ENCODE measurements around the gene HPX.

HPX gene

DNA sequence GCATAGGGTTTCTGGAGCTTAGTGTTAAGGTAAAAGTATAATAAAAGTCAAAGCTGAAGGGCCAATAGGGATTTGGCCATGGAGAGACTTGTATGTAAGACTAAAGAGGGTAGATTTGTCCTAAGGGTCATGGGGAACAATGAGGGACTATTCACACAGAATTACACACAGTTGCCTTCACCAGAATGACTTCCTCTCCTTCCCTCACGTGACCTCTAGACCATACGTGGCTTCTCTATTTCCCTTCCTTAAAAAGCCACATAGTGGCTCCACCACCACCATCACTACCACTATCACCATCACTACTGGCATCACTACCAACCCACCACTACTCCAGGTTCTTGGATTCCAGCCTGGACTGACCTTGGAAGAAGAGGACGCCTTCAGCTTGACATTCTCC is 2.8 kb downstream of the HPX start:
- no peaks in the 10 kb centered on the region for H3K27me3 ChIP-seq (ENCODE audit: low read depth, low read length)
- no peaks in the 10 kb centered on the region for H3K36me3 ChIP-seq (ENCODE audit: control insufficient read depth in 1 of 2, insufficient read depth in 2 of 2, low read length in 2 of 2)
- H3K4me1 ChIP-seq (ENCODE audit: control insufficient read depth in 1 of 2, insufficient read depth in 2 of 2, low read length in 2 of 2) = no peaks in the 10 kb centered on the region
- no peaks in the 10 kb centered on the region for H3K9me3 ChIP-seq (ENCODE audit: control insufficient read depth in 1 of 2, low read length in 2 of 2)
- H3K4me3 ChIP-seq (ENCODE audit: low read depth in 1 of 2, low read length in 2 of 2) = no peak overlapping the region
- H3K27ac ChIP-seq (ENCODE audit: low read length) = no peak overlapping the region

- Histone ChIP-seq H3K27ac (ENCODE audit: low read length) (no peak overlapping the region), H3K36me3 (ENCODE audit: control insufficient read depth in 1 of 2, insufficient read depth in 2 of 2, low read length in 2 of 2) (no peaks in the 10 kb centered on the region), H3K4me3 (ENCODE audit: low read depth in 1 of 2, low read length in 2 of 2) (no peak overlapping the region), H3K4me1 (ENCODE audit: control insufficient read depth in 1 of 2, insufficient read depth in 2 of 2, low read length in 2 of 2) (no peaks in the 10 kb centered on the region), H3K27me3 (ENCODE audit: low read depth, low read length) (no peaks in the 10 kb centered on the region), H3K9me3 (ENCODE audit: control insufficient read depth in 1 of 2, low read length in 2 of 2) (no peaks in the 10 kb centered on the region)
Measured at GRCh38 chr11:6437423-6437822, 3.4 kb downstream of the HPX start.

DNA sequence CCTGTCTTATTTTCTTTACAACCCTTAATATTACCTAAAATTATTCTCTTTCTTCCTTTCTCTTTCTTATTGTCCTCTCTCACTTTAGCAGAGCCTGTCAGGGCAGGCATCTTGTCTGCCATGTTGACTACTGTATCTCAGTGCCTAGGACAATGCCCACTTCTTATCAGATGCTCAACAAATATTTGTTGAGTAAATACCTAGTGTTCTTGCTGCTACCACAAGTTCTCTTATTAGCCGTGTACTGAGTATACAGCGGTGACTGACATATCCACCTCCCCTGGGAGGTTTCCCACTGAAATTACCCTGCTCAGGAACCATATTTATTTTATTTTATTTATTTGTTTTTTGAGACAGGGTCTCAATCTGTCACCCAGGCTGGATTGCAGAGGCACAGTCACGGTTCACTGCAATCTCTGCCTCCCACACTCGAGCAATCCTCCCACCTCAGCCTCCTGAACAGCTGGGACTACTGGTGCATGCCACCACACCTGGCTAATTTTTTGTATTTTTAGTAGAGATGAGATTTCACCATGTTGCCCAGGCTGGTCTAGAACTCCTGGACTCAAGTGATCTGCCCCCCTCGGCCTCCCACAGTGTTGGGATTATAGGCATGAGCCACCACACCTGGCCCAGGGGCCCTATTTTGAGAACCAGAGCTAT is 6.7 kb downstream of the HPX start:
- Histone ChIP-seq H3K27ac (ENCODE audit: low read length) (no peak overlapping the region), H3K27me3 (ENCODE audit: low read depth, low read length) (no peaks in the 10 kb centered on the region), H3K9me3 (ENCODE audit: control insufficient read depth in 1 of 2, low read length in 2 of 2) (no peaks in the 10 kb centered on the region)

GRCh38 chr11:6431861-6432260 is 8.9 kb downstream of the HPX start:
- Histone ChIP-seq H3K4me1 (ENCODE audit: control insufficient read depth in 1 of 2, insufficient read depth in 2 of 2, low read length in 2 of 2) (no peaks in the 10 kb centered on the region), H3K36me3 (ENCODE audit: control insufficient read depth in 1 of 2, insufficient read depth in 2 of 2, low read length in 2 of 2) (no peaks in the 10 kb centered on the region), H3K27ac (ENCODE audit: low read length) (no peak overlapping the region), H3K27me3 (ENCODE audit: low read depth, low read length) (no peaks in the 10 kb centered on the region), H3K9me3 (ENCODE audit: control insufficient read depth in 1 of 2, low read length in 2 of 2) (no peaks in the 10 kb centered on the region), H3K4me3 (ENCODE audit: low read depth in 1 of 2, low read length in 2 of 2) (no peak overlapping the region)

More for the DNA sequence above, 6.7 kb downstream of the HPX start:
- H3K4me1 ChIP-seq (ENCODE audit: control insufficient read depth in 1 of 2, insufficient read depth in 2 of 2, low read length in 2 of 2) = no peaks in the 10 kb centered on the region
- H3K36me3 ChIP-seq (ENCODE audit: control insufficient read depth in 1 of 2, insufficient read depth in 2 of 2, low read length in 2 of 2) = no peaks in the 10 kb centered on the region
- no peak overlapping the region for H3K4me3 ChIP-seq (ENCODE audit: low read depth in 1 of 2, low read length in 2 of 2)

DNA sequence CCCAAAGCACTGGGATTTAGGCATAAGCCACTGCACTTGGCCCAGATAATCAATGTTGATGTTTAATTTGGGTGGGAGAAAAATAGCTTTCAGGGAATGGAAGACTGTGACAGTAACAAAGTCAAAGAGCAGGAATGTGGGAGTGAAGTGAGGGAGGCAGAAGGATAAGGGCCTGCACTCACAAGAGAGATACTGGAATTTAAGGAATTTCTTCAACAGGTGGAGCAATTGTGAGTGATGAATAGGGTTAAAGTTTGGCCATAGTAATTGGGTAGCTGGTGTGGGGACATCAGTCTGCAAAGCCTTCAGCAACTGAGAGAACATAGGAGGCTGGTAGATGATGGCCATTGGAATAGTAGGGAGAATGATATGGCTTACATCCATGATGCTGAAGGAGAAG is 13.3 kb downstream of the HPX start:
- Histone ChIP-seq H3K27me3 (ENCODE audit: low read depth, low read length) (no peaks in the 10 kb centered on the region), H3K9me3 (ENCODE audit: control insufficient read depth in 1 of 2, low read length in 2 of 2) (no peaks in the 10 kb centered on the region), H3K4me3 (ENCODE audit: low read depth in 1 of 2, low read length in 2 of 2) (no peak overlapping the region), H3K4me1 (ENCODE audit: control insufficient read depth in 1 of 2, insufficient read depth in 2 of 2, low read length in 2 of 2) (no peaks in the 10 kb centered on the region), H3K27ac (ENCODE audit: low read length) (no peak overlapping the region), H3K36me3 (ENCODE audit: control insufficient read depth in 1 of 2, insufficient read depth in 2 of 2, low read length in 2 of 2) (no peaks in the 10 kb centered on the region)

DNA sequence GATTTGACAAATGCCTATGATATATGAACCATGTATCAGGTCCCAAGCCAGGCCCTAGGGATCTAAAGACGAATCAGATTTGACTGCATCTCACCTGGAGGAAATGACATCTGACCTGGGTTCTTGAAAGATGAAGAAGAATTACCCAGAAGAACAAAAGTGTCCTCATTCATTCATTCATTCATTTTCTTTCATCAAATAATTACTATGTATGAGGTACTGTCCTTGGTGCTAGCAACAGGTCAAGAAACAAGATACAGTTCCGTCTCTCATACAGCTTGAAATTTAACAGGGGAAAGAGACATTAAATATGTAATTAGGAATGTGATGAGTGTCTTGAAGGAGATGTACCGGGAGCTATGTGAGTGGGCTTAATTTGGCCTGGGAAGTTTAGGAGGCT is 20.1 kb downstream of the HPX start:
- H3K27me3 ChIP-seq (ENCODE audit: low read depth, low read length) = no peaks in the 10 kb centered on the region
- no peak overlapping the region for H3K4me3 ChIP-seq (ENCODE audit: low read depth in 1 of 2, low read length in 2 of 2)
- peaks cover 10 to 23% of the 10 kb centered on the region in 2 donors for H3K4me1 ChIP-seq (ENCODE audit: control insufficient read depth in 1 of 2, insufficient read depth in 2 of 2, low read length in 2 of 2)
- no peaks in the 10 kb centered on the region for H3K9me3 ChIP-seq (ENCODE audit: control insufficient read depth in 1 of 2, low read length in 2 of 2)
- H3K27ac ChIP-seq (ENCODE audit: low read length) = no peak overlapping the region
- H3K36me3 ChIP-seq (ENCODE audit: control insufficient read depth in 1 of 2, insufficient read depth in 2 of 2, low read length in 2 of 2) = no peaks in the 10 kb centered on the region

GRCh38 chr11:6419009-6419631 is 21.7 kb downstream of the HPX start, which contains the start of gene APBB1:
Gene APBB1, minus strand, starts transcription at chr11:6419094. Its CDS starts 7,747 bp downstream, at chr11:6411347.
- Histone ChIP-seq H3K9me3 (ENCODE audit: control insufficient read depth in 1 of 2, low read length in 2 of 2) (no peaks in the 10 kb centered on the region), H3K4me1 (ENCODE audit: control insufficient read depth in 1 of 2, insufficient read depth in 2 of 2, low read length in 2 of 2) (peaks cover 10 to 25% of the 10 kb centered on the region in 2 donors)

GRCh38 chr11:6418557-6419008 is 22.2 kb downstream of the HPX start:
- Histone ChIP-seq H3K9me3 (ENCODE audit: control insufficient read depth in 1 of 2, low read length in 2 of 2) (no peaks in the 10 kb centered on the region), H3K4me1 (ENCODE audit: control insufficient read depth in 1 of 2, insufficient read depth in 2 of 2, low read length in 2 of 2) (peaks cover 10 to 25% of the 10 kb centered on the region in 2 donors), H3K27me3 (ENCODE audit: low read depth, low read length) (no peaks in the 10 kb centered on the region), H3K27ac (ENCODE audit: low read length) (peak overlapping the region; percentile 43), H3K36me3 (ENCODE audit: control insufficient read depth in 1 of 2, insufficient read depth in 2 of 2, low read length in 2 of 2) (no peaks in the 10 kb centered on the region), H3K4me3 (ENCODE audit: low read depth in 1 of 2, low read length in 2 of 2) (peak overlapping the region; percentile 83 to 85)

More at GRCh38 chr11:6419009-6419631, 21.7 kb downstream of the HPX start, which contains the start of gene APBB1:
- Histone ChIP-seq H3K4me3 (ENCODE audit: low read depth in 1 of 2, low read length in 2 of 2) (peak within 1 kb of the TSS; percentile 83 to 85), H3K27ac (ENCODE audit: low read length) (peak within 1 kb of the TSS; percentile 75), H3K27me3 (ENCODE audit: low read depth, low read length) (no peaks in the 10 kb centered on the region), H3K36me3 (ENCODE audit: control insufficient read depth in 1 of 2, insufficient read depth in 2 of 2, low read length in 2 of 2) (no peaks in the 10 kb centered on the region)

DNA sequence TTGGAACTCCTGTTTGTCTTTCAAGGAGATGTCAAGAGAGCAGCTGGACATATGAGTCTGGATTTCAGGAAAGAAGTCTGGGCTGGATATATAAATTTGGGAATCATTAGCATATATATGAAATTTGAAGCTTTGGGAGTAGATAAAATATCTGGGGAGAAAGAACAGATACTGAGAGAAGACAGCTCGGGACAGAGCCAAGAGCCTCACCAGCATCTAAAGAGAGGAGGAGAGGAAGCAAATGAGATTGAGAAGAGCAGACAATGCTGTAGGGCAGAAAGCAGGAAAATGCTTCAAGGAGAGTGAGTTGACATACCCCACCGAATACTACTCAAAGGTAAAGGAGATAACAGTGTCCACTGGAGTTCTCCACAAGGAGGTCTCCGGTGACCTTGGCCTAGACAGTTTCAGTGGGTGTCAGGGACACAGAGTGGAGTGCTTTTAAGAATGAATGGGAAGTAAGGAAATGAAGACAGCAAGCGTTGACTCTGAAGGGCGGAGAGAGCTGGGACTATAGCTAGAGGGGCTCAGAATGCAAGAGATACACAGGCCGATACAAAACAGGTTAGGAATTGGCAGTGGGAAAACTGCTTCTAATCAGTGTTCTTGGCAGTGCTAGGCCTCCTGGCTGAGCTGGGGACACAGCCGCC is 22.8 kb downstream of the HPX start:
- Histone ChIP-seq H3K27me3 (ENCODE audit: low read depth, low read length) (no peaks in the 10 kb centered on the region), H3K9me3 (ENCODE audit: control insufficient read depth in 1 of 2, low read length in 2 of 2) (no peaks in the 10 kb centered on the region), H3K4me1 (ENCODE audit: control insufficient read depth in 1 of 2, insufficient read depth in 2 of 2, low read length in 2 of 2) (peaks cover 10 to 25% of the 10 kb centered on the region in 2 donors), H3K36me3 (ENCODE audit: control insufficient read depth in 1 of 2, insufficient read depth in 2 of 2, low read length in 2 of 2) (no peaks in the 10 kb centered on the region), H3K27ac (ENCODE audit: low read length) (peak overlapping the region; percentile 43), H3K4me3 (ENCODE audit: low read depth in 1 of 2, low read length in 2 of 2) (peak overlapping the region; percentile 83 to 85)

- Histone ChIP-seq H3K9me3 (ENCODE audit: control insufficient read depth in 1 of 2, low read length in 2 of 2) (no peaks in the 10 kb centered on the region), H3K36me3 (ENCODE audit: control insufficient read depth in 1 of 2, insufficient read depth in 2 of 2, low read length in 2 of 2) (peaks cover 0 to 4% of the 10 kb centered on the region in 2 donors), H3K4me1 (ENCODE audit: control insufficient read depth in 1 of 2, insufficient read depth in 2 of 2, low read length in 2 of 2) (peaks cover 10 to 25% of the 10 kb centered on the region in 2 donors), H3K4me3 (ENCODE audit: low read depth in 1 of 2, low read length in 2 of 2) (no peak overlapping the region), H3K27ac (ENCODE audit: low read length) (no peak overlapping the region), H3K27me3 (ENCODE audit: low read depth, low read length) (no peaks in the 10 kb centered on the region)
Measured at GRCh38 chr11:6415797-6416196, 25.0 kb downstream of the HPX start.

DNA sequence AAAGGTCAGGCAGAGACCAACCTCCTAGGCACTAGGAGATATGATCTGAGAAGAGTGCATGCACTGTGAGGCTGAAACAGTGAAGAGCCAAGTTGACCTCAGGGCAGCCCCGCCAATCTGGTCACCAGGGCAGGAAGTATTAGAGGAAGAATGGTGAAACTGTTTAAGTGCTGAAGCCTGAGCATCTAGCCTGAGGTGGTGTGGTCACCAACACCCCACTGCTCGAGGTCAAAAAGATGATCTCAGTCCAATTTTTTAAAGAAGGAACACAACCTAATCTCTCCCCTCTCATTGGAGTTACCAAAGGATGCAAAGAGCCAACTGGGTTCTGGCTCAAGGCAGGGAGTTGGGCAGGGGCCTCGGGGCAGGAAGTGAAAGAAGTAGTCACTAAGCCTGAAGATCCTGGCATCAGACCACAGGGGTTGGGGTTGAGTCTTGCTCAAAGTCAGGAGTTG is 25.9 kb downstream of the HPX start:
- Histone ChIP-seq H3K4me3 (ENCODE audit: low read depth in 1 of 2, low read length in 2 of 2) (no peak overlapping the region), H3K27me3 (ENCODE audit: low read depth, low read length) (no peaks in the 10 kb centered on the region), H3K36me3 (ENCODE audit: control insufficient read depth in 1 of 2, insufficient read depth in 2 of 2, low read length in 2 of 2) (peaks cover 0 to 12% of the 10 kb centered on the region in 2 donors), H3K27ac (ENCODE audit: low read length) (no peak overlapping the region), H3K9me3 (ENCODE audit: control insufficient read depth in 1 of 2, low read length in 2 of 2) (no peaks in the 10 kb centered on the region), H3K4me1 (ENCODE audit: control insufficient read depth in 1 of 2, insufficient read depth in 2 of 2, low read length in 2 of 2) (peaks cover 9 to 21% of the 10 kb centered on the region in 2 donors)
